Measurements from ENCODE around the gene LYZ.

The LYZ gene

DNA sequence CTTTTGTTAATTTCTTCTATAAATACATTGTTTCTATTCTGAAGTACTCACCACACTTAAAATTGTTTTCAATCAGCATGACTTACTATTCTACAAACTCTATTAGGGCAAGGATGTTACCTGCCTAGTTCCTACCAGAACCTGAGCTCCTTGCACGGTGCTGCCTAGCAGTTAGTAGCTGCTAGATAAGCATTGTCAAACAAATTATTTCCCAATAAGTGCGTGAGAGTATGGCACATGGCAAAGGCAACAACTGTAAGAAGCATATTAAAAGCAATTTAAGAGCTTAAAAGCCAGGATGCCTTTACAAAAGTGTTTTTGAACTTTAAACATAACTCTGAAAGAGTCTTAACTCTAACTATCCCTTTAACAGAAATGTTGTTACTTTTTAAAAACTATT, 8.2 kb upstream of the LYZ start:
- no peak for DNase-seq

- no peak for DNase-seq
Observed at GRCh38 chr12:69341328-69341727, 6.9 kb upstream of the LYZ start.

- no peak for DNase-seq
Observed at GRCh38 chr12:69342421-69342820, 5.8 kb upstream of the LYZ start.

- DNase-seq: no peak
Observed at GRCh38 chr12:69343357-69343756, 4.8 kb upstream of the LYZ start.

GRCh38 chr12:69343885-69344612, 4.1 kb upstream of the LYZ start:
- no peak for DNase-seq

- no peak for DNase-seq
Observed at GRCh38 chr12:69345077-69345476, 3.1 kb upstream of the LYZ start.

DNA sequence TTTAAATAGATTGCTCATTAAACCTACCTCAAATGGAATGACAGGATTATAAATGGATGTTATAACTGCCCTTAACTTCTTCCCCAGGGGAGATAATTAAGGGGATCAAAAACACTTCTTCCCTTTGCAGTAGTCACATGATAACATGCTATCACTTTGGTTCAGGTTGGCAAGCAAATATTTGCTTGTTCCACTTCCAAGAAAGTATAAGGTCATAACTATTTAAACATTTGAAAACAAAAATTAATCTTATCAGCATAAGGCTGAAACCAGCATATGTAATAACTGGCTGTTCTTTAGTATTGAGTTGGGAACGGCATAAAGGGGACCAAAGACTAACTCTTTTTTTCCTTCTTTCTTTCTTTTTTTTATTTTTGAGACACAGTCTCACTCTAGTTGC, 2.4 kb upstream of the LYZ start:
- no peak for DNase-seq

GRCh38 chr12:69350002-69350626, 1.9 kb downstream of the LYZ start:
- DNase-seq: no peak

DNA sequence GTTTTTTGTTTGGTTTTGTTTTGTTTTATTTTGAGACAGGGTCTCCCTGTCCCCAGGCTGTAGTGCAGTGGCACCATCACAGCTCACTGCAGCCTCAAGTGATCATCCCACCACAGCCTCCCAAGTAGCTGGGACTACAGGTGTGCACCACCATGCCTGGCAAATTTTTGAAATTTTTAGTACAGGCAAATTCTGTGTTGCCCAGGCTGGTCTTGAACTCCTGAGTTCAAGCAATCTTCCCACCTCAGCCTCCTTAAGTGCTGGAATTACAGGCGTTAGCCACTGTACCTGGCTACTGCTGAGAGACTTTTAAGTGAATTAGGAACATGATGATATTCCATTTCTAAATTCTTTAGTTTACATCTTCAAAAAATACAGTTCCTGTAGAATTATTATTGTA, 2.6 kb downstream of the LYZ start:
- DNase-seq: no peak

DNA sequence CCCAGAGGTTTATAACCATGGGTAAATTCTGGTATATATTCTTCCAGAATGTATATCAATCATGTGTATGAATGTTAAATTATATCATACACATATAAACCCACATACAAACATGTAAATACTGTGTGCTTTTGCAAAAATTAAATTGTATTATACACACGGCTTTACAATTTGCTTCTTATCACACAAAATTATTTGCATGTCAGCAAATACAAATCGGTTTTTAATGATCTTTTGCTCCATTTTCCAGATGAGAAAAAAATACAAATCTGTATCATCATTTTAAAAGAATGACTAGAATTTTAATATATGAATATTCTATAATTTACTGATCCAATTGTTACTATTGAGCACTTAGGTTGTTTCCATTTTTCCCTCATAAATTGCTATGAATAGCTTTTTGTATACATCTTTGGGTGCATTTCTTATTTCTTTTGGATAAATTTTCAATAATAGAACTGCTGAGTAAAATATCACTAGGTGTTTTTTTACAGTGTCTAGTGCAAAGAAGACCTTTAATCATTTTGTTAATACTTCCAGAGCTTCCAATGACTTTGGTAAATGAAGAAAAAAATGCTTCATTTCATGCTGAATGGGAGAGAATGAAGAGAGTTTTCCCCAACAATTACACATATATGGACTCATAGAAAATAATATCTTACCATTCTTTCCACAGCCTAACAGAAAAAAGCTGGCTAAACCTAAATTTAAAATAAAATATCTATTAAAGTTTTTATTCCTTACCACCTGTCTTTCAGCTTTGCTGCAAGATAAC, 3.5 kb downstream of the LYZ start:
- no peak for DNase-seq

- DNase-seq: no peak
Observed at GRCh38 chr12:69352904-69353303, 4.7 kb downstream of the LYZ start.

DNA sequence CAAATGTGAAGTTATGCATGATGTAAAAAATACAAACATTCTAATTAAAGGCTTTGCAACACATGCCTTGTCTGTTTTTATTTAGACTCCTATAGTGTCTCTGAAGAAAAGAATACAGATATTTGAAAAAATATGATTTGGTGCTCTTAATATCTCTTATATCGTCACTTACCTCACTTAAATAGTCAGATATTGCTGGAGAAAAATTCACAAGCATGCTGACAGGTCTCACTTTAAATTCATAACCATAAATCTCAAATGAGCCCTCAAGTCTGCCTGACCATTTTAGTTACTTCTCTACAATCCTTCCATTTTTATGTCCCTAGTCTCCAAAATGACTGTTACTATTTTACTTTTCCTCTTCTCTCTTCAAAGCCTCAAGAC, 6.0 kb downstream of the LYZ start:
- DNase-seq: no peak

- no peak for DNase-seq
Observed at GRCh38 chr12:69354556-69355187, 6.5 kb downstream of the LYZ start.

- no peak for DNase-seq
Observed at GRCh38 chr12:69355363-69356028, 7.3 kb downstream of the LYZ start.

DNA sequence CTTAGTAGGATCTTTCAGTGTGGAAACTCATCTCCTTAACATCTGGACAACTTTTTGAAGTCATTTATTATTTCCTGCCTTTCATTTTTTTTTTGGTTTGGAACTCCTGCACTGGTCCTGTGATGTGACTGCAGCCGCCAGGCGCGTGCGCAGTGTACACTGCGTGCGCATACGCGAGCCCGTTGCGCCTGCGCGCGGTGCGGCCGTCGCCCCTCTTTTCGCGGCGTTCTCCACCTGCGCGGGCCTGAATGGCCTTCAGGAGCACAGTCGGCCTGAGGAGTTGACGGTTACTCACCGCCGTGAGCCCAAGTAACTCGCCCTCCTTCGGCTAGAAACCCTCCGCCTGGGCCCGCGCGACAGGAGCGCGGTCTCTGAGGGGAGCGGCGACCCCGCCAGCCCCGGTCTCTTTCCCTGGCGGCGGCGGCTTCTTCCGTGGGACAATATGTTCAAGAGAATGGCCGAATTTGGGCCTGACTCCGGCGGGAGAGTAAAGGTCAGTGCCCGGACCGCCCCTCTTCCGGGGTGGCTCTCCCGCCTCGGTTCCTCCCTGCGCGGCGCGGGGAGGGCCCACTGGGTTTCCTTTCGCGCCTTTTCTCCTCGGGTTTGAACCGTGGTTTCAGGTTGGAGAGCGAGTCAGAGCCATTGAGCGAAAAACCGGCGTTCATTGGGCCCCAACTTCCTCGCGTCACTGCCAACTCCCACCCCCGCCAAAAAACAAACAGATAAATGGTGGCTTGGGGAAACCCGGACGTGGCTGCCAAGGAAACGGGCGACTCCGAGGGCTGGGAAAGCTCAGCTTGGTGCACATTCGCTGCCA, 11.6 kb downstream of the LYZ start, which contains the start of gene YEATS4:
Gene YEATS4 (plus strand): TSS at position 213 of the 817 bp plus-strand sequence. CDS start 230 bp downstream, at position 443.
- peak; percentile 98 for DNase-seq

DNA sequence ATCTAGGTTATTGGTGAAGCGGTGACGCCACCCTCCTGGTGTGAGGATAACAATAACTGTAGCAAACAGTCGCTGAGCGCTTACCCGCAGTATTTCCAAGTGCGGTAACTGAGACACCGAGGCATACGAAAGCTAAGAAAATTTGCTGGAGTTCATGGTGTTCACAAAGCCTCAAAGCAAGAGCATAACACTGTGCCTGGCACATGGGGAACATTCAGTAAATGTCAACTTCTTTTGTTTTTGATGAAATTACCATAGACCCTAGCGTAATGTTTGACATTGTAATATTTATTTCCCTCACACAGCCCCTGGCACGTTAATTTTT, 12.1 kb downstream of the LYZ start:
- DNase-seq: no peak

GRCh38 chr12:69366796-69367195, 18.6 kb downstream of the LYZ start:
- no peak for DNase-seq

DNA sequence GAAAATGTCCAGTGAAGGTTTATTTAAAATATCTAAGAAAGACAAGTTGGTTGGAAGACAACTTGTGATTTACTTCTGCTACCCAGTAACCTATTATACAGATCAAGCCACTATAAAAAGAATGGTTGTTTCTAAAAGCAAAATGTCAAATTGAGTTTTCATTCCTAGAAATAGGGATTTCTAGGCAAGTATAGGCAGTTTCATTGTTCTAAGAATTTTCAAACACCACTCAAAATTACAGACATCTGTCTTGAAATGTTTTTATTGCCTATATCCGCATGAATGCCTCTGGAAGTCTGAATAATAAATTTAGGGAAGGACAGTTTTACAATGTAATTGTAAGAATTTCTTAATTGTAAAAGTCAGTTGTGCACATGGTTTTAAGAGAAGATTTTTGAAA, 20.0 kb downstream of the LYZ start:
- no peak for DNase-seq

DNA sequence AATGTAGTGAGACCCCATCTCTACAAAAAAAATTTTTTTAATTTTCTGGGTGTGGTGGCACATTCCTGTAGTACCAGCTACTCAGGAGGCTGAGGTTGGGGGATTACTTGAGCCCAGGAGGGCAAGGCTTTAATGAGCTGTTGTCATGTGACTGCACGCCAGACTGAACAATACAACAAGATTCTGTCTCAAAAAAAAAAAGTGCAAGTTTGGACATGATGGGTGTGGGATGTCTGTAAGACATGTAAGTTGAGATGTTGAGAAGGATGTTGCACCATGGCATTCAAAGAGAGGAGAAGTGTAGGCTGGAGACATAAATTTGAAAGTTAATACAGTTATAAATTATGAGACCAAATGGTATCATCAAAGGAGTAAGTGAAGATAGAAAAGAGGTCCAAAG, 34.9 kb downstream of the LYZ start:
- DNase-seq: no peak

- no peak for DNase-seq
Observed at GRCh38 chr12:69385038-69385437, 36.9 kb downstream of the LYZ start.

- DNase-seq: no peak
Observed at GRCh38 chr12:69386921-69387320, 38.7 kb downstream of the LYZ start.

GRCh38 chr12:69388371-69388770, 40.2 kb downstream of the LYZ start:
- no peak for DNase-seq
